Large intestine (tissue), 3 donors: Measurements from ENCODE around the gene EIF2S3. TPM values are rescaled to one million over a fixed set of nuclear protein-coding genes. Genes with fewer than 3 reads are reported as not detected.
A peak's percentile ranks its signal among the peaks of the same experiment; 100 is the strongest.

ENCODE experiments used
- DNase-seq, 2 donors: peaks; one replicate each; pipeline versions ENCODE4 v3.0.0 to v3.0.0-alpha.2; 2013
- H3K27ac ChIP-seq: one replicate; pipeline ENCODE4 v1.5.1; 2013; ENCODE audit warnings: low read length
- H3K27me3 ChIP-seq: 2 replicates; pipeline ENCODE4 v1.6.1; 2013; ENCODE audit warnings: low read length; ENCODE audit not compliant: control insufficient read depth, insufficient read depth
- H3K36me3 ChIP-seq: 2 replicates; pipeline ENCODE4 v1.6.1; 2013; ENCODE audit warnings: low read length; ENCODE audit not compliant: control insufficient read depth, insufficient read depth
- H3K4me1 ChIP-seq: one replicate; pipeline ENCODE4 v1.6.1; 2013; ENCODE audit warnings: low read length; ENCODE audit not compliant: control insufficient read depth, insufficient read depth
- H3K4me3 ChIP-seq: one replicate; pipeline ENCODE4 v1.5.1; 2013; ENCODE audit warnings: low read length
- H3K9me3 ChIP-seq: one replicate; pipeline ENCODE4 v1.6.1; 2013; ENCODE audit warnings: mild to moderate bottlenecking, low read depth, low read length, moderate library complexity; ENCODE audit not compliant: control insufficient read depth
- WGBS: methylation state at CpG from one replicate; pipeline ENCODE4 v1.1.5; 2013; ENCODE audit warnings: low lambda C conversion rate; ENCODE audit not compliant: insufficient coverage; 5-methylcytosine and 5-hydroxymethylcytosine counted together
- polyA plus RNA-seq: library from polyadenylated mRNA; unstranded; fragments of 120-200 nt; gene quantifications from one replicate; pipeline ENCODE4 v1.2.1, GENCODE V29; 2013

EIF2S3 gene
- polyA plus RNA-seq, 1 donor = 235 TPM

- no peaks in the 10 kb centered on the region for H3K9me3 ChIP-seq
- no peak for DNase-seq
- no peak overlapping the region for H3K27ac ChIP-seq
- H3K27me3 ChIP-seq = no peaks in the 10 kb centered on the region
- H3K4me3 ChIP-seq = no peak overlapping the region
- no peaks in the 10 kb centered on the region for H3K36me3 ChIP-seq
- no CpG with 5 or more reads among the region's 4 CpGs for WGBS
- no peaks in the 10 kb centered on the region for H3K4me1 ChIP-seq
These were observed 69.6 kb downstream of the EIF2S3 start for GRCh38 chrX:24124244-24124799.

GRCh38 chrX:24125028-24125612 is 70.4 kb downstream of the EIF2S3 start:
- peak; percentile 35 to 68 for DNase-seq
- Histone ChIP-seq H3K9me3 (no peaks in the 10 kb centered on the region), H3K4me3 (no peak overlapping the region), H3K36me3 (no peaks in the 10 kb centered on the region), H3K4me1 (no peaks in the 10 kb centered on the region), H3K27ac (no peak overlapping the region), H3K27me3 (no peaks in the 10 kb centered on the region)
- no CpG with 5 or more reads among the region's 8 CpGs for WGBS

Other genes starting within 250 kb of the EIF2S3 start
- 17.2 TPM for gene APOO, start 147.0 kb upstream of the EIF2S3 start, polyA plus RNA-seq
- 0.13 TPM for gene CXorf58, start 146.9 kb upstream of the EIF2S3 start, polyA plus RNA-seq
- gene KLHL15, start 27.8 kb upstream of the EIF2S3 start, polyA plus RNA-seq = 14.6 TPM
- 20.7 TPM for gene ZFX, start 94.8 kb downstream of the EIF2S3 start, polyA plus RNA-seq